HG03064 (cell line): Measurements from ENCODE around the gene ZNF480.
"Not testable (repeated sequence)": the region's sequence is repeated elsewhere in the genome, so short reads cannot be mapped to it uniquely, and the experiment has no call there.

Source experiments
- ATAC-seq: cut with Tn5 transposase; IDR thresholded peaks from one replicate; pipeline ENCODE4 v1.9.1; 2021; ENCODE audit warnings: low read depth; ENCODE audit not compliant: unreplicated experiment

ZNF480 gene

DNA sequence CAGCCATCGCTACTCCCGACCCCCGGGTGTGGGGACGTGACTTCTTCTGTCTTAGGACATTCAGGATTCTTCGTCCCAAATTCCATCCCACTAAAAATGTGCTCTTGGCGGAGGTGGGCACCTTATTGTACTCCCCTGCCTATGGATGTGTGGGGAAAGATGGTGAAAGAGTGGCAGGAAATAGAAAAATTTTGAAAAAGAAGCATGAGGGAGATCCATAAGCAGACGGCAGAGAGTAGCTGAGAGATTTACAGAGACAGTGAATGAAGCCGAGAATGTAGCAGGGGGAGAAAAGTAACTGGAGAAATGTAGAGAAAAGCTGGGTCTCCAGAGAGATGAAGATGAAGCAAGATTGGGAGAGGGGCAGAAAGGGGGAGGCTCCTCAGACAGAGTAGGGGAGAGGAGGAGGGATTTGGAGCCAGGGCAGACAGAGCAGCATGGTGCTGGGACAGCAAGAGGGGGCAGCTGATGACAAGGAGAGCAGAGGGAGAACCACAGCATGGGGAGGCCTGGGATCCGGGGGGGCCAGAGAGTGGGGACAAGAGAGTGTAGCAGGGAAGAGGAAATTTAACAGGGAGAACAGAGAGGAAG, 39.9 kb downstream of the ZNF480 start:
- ATAC-seq: no peak

DNA sequence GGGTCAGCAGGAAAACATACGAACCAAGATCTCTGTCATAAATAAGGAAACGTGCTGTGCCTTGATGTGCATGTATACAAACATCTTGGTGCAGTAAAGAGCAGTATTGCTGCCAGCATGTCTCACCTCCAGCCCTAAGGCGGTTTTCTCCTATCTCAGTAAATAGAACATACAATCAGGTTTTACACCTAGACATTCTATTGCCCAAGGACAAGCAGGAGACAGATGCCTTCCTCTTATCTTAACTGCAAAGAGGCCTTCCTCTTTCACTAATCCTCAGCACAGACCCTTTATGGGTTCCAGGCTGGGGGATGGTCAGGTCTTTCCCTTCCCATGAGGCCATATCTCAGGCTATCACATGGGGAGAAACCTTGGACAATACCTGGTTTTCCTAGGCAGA, 42.1 kb downstream of the ZNF480 start:
- ATAC-seq: not testable (repeated sequence)

GRCh38 chr19:52343548-52343947, 46.6 kb downstream of the ZNF480 start:
- ATAC-seq: no peak

GRCh38 chr19:52345162-52345561, 48.2 kb downstream of the ZNF480 start:
- ATAC-seq: no peak

DNA sequence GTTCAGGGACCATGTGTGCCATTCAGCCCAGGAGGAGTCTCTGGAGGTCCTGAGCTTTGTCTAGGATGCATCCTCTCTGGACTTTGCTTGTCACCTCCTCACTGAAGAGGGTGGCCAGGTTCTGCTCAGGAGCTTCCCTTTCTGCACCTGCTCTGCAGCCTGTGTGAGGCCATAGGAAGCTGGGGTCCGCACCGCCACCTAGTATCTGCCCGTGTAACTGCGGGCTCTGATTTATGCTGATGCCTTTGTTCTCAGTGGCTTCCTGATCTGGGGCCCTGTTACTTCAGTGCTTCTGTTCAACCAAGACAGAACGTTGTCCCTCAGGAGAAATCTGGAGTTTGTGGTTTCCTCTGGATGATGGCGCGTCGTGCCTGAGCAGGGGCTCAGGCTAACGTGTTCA, 54.5 kb downstream of the ZNF480 start:
- ATAC-seq: no peak

DNA sequence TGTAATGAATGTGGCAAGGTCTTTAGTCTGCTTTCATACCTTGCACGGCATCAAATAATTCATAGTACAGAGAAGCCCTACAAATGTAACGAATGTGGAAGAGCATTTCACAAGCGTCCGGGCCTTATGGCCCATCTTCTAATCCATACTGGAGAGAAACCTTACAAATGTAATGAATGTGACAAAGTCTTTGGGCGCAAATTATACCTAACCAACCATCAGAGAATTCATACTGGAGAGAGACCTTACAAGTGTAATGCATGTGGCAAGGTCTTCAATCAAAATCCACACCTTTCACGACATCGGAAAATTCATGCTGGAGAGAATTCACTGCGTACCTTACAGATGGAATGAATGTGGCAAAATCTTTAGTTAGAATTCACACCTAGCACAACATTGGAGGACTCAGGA, 69.5 kb downstream of the ZNF480 start:
- no peak for ATAC-seq

DNA sequence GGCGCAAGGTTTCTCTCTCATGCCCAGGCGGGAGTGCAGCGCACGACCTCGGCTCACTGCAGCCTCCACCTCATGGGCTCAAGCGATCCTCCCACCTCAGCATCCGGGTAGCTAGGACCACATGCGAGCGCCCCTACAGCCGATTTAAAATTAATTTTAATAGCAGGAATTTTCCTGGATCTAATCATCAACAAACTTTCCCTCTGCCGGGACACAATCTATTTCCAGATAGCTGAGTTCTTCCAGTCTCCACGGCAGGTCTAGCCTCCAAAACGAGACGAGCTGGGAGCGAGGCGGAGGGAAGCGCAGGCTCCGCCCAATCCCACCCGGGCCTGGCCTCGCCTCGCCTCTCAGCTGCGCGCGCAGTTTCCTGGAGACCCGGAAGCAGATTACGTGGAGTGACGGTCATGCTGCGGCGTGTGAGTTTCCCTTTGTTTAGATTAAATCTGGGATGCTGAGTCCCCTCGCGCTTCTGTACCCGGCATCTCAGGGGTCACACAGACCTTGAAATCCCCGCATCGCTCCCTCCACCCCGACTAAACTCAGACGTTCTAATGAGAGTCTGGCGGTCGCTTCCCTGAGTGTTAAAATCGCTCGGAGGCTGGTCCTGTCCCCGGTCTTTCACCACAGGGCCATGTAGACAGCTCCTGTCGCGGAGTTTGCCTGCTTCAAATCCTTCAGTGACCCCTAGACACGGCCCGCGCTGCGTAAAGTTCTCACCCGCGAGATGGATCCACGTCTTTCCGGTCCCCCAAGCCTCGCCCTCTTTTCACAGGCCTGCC, 72.8 kb downstream of the ZNF480 start, which contains the start of gene ZNF880:
Gene ZNF880, plus strand, starts transcription at position 365 of the 782 bp plus-strand sequence. Its CDS starts 43 bp downstream, at position 408.
- ATAC-seq: peak; percentile 79

- no peak for ATAC-seq
These were observed 73.4 kb downstream of the ZNF480 start for GRCh38 chr19:52370341-52370710.
